Occipital lobe (tissue), 2 donors: ENCODE results near the gene NBPF15. TPM values are rescaled to one million over a fixed set of nuclear protein-coding genes. Genes with fewer than 3 reads are reported as not detected.

ENCODE experiments used
- small RNA-seq: library from RNA; depleted of rRNA; stranded (forward); fragments of <200 nt; gene quantifications from one replicate; pipeline ENCODE3, GENCODE V24; 2014
- total RNA-seq: library from RNA; depleted of rRNA; stranded (reverse); fragments of >200 nt; gene quantifications from one replicate; pipeline ENCODE4 v1.2.3, GENCODE V29; 2014

NBPF15 gene
- total RNA-seq, 1 donor from 2014 or later, result 45.4 TPM

Small RNA genes lying within 50 kb of the gene (small RNA-seq; reads per million reads assigned to genes)
- not detected for gene AC246785.4
- 6.6 reads per million, percentile 91 among the genes with 10 or more reads in this experiment for gene RNVU1-15

Other genes starting within 250 kb of the NBPF15 start
- gene PPIAL4E, start 88.0 kb downstream of the NBPF15 start, total RNA-seq, result not detected
- gene PPIAL4F, start 131.2 kb upstream of the NBPF15 start, total RNA-seq, result not detected